ENCODE data around the gene KCNT1. TPM values are rescaled to one million over a fixed set of nuclear protein-coding genes. Genes with fewer than 3 reads are reported as not detected.

The KCNT1 gene
- total RNA-seq, 1 experiment from 2014 or later, result 0.17 TPM

- H3K27ac ChIP-seq (ENCODE audit: low read depth, low read length), result no peak overlapping the region
- RAD21 ChIA-PET (ENCODE audit: low non-redundant PET in 1 of 2, low total read pairs in 2 of 2, uncharacterized antibody in 2 of 2, unreplicated experiment in 2 of 2), result no interaction called here
- intact Hi-C loops (cut with micrococcal nuclease), result no loop called here
- TF ChIP-seq EGR1 (IDR thresholded peaks at IDR 0.05; ENCODE audit: low read depth) (no peak), SP1 (IDR thresholded peaks at IDR 0.05; ENCODE audit: low read depth) (no peak), SIN3A (IDR thresholded peaks at IDR 0.05; ENCODE audit: low read depth) (no peak), TCF7L2 (IDR thresholded peaks at IDR 0.05; ENCODE audit: borderline replicate concordance, extremely low read depth, insufficient read depth, insufficient read length) (no peak)
- DNase-seq (ENCODE audit: low read depth, low spot score) (no peak), ATAC-seq (no peak)
- no peak overlapping the region for H3K4me2 ChIP-seq (ENCODE audit: low read length)
- CTCF ChIA-PET, result no interaction called here
- no peak overlapping the region for H3K9ac ChIP-seq (ENCODE audit: low read length)
- no TSS peak for BruUV-seq (replicated peaks)
- peaks cover 5% of the 10 kb centered on the region; the same call in 1 of the 2 replicates for H3K79me2 ChIP-seq (ENCODE audit: insufficient read depth, low read length)
- no peaks in the 10 kb centered on the region for H3K4me1 ChIP-seq (ENCODE audit: control insufficient read depth in 1 of 2, insufficient read depth in 2 of 2, low read length in 2 of 2)
- peaks cover 33 to 41% of the 10 kb centered on the region in 2 experiments for H3K36me3 ChIP-seq (ENCODE audit: control insufficient read depth in 1 of 2, insufficient read depth in 2 of 2, low read length in 2 of 2)
- no peaks in the 10 kb centered on the region for H3K27me3 ChIP-seq (ENCODE audit: insufficient read depth, low read length)
- no peaks in the 10 kb centered on the region for H3K9me2 ChIP-seq (ENCODE audit: insufficient read depth)
- no peaks in the 10 kb centered on the region for H4K20me1 ChIP-seq (ENCODE audit: insufficient read depth)
- POLR2A ChIA-PET, result no interaction called here
- no peak overlapping the region for H2AFZ ChIP-seq (ENCODE audit: low read depth, low read length, poor library complexity, severe bottlenecking)
- no peaks in the 10 kb centered on the region for H3K9me3 ChIP-seq (ENCODE audit: control insufficient read depth in 1 of 2, insufficient read depth in 1 of 2, low read depth in 1 of 2, low read length in 2 of 2)
- no peak overlapping the region for H3K4me3 ChIP-seq (replicated peaks in 1 of 2; ENCODE audit: low read depth in 1 of 2, low read length in 2 of 2)
These were observed 119.9 kb downstream of the KCNT1 start for GRCh38 chr9:135821733-135822373.

GRCh38 chr9:135822374-135822755 lies 120.4 kb downstream of the KCNT1 start:
- H3K4me1 ChIP-seq (ENCODE audit: control insufficient read depth in 1 of 2, insufficient read depth in 2 of 2, low read length in 2 of 2), result no peaks in the 10 kb centered on the region
- H3K9ac ChIP-seq (ENCODE audit: low read length), result no peak overlapping the region
- POLR2A ChIA-PET, result no interaction called here
- H3K79me2 ChIP-seq (ENCODE audit: insufficient read depth, low read length), result peaks cover 10% of the 10 kb centered on the region
- ATAC-seq, result no peak
- CTCF ChIA-PET, result no interaction called here
- TSS peak; percentile 34 for BruUV-seq (replicated peaks)
- H3K9me3 ChIP-seq (ENCODE audit: control insufficient read depth in 1 of 2, insufficient read depth in 1 of 2, low read depth in 1 of 2, low read length in 2 of 2), result no peaks in the 10 kb centered on the region
- no peak overlapping the region for H3K4me2 ChIP-seq (ENCODE audit: low read length)
- intact Hi-C loops (cut with micrococcal nuclease), result no loop called here
- TF ChIP-seq ELF1 (IDR thresholded peaks at IDR 0.05; ENCODE audit: borderline replicate concordance, low read depth) (no peak), ZNF274 (IDR thresholded peaks at IDR 0.05; ENCODE audit: low read depth, low read length) (no peak), POLR2AphosphoS5 (IDR thresholded peaks at IDR 0.05; ENCODE audit: low read depth, low read length) (no peak), POLR2A (IDR thresholded peaks at IDR 0.05; ENCODE audit: borderline replicate concordance, extremely low read depth, insufficient read depth, insufficient read length) (no peak), SP1 (IDR thresholded peaks at IDR 0.05; ENCODE audit: low read depth) (no peak), EZH2phosphoT487 (IDR thresholded peaks at IDR 0.05; ENCODE audit: borderline replicate concordance) (no peak), CEBPB (IDR thresholded peaks at IDR 0.05; ENCODE audit: low read depth) (no peak)
- TF ChIP-seq, protein P1, sequence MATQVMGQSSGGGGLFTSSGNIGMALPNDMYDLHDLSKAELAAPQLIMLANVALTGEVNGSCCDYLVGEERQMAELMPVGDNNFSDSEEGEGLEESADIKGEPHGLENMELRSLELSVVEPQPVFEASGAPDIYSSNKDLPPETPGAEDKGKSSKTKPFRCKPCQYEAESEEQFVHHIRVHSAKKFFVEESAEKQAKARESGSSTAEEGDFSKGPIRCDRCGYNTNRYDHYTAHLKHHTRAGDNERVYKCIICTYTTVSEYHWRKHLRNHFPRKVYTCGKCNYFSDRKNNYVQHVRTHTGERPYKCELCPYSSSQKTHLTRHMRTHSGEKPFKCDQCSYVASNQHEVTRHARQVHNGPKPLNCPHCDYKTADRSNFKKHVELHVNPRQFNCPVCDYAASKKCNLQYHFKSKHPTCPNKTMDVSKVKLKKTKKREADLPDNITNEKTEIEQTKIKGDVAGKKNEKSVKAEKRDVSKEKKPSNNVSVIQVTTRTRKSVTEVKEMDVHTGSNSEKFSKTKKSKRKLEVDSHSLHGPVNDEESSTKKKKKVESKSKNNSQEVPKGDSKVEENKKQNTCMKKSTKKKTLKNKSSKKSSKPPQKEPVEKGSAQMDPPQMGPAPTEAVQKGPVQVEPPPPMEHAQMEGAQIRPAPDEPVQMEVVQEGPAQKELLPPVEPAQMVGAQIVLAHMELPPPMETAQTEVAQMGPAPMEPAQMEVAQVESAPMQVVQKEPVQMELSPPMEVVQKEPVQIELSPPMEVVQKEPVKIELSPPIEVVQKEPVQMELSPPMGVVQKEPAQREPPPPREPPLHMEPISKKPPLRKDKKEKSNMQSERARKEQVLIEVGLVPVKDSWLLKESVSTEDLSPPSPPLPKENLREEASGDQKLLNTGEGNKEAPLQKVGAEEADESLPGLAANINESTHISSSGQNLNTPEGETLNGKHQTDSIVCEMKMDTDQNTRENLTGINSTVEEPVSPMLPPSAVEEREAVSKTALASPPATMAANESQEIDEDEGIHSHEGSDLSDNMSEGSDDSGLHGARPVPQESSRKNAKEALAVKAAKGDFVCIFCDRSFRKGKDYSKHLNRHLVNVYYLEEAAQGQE (IDR thresholded peaks at IDR 0.05; ENCODE audit: low read depth), result no peak
- TF ChIP-seq, protein P2, sequence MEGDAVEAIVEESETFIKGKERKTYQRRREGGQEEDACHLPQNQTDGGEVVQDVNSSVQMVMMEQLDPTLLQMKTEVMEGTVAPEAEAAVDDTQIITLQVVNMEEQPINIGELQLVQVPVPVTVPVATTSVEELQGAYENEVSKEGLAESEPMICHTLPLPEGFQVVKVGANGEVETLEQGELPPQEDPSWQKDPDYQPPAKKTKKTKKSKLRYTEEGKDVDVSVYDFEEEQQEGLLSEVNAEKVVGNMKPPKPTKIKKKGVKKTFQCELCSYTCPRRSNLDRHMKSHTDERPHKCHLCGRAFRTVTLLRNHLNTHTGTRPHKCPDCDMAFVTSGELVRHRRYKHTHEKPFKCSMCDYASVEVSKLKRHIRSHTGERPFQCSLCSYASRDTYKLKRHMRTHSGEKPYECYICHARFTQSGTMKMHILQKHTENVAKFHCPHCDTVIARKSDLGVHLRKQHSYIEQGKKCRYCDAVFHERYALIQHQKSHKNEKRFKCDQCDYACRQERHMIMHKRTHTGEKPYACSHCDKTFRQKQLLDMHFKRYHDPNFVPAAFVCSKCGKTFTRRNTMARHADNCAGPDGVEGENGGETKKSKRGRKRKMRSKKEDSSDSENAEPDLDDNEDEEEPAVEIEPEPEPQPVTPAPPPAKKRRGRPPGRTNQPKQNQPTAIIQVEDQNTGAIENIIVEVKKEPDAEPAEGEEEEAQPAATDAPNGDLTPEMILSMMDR (IDR thresholded peaks at IDR 0.05 in 2 of 3, conservative IDR thresholded peaks at IDR 0.05 in 1 of 3; ENCODE audit: borderline replicate concordance in 1 of 3, insufficient read depth in 1 of 3, low read depth in 2 of 3, low read length in 2 of 3), result no peak
- H2AFZ ChIP-seq (ENCODE audit: low read depth, low read length, poor library complexity, severe bottlenecking), result no peak overlapping the region
- H3K27me3 ChIP-seq (ENCODE audit: insufficient read depth, low read length), result no peaks in the 10 kb centered on the region
- no peak overlapping the region for H3K27ac ChIP-seq (ENCODE audit: low read depth, low read length)
- H3K36me3 ChIP-seq (ENCODE audit: control insufficient read depth in 1 of 2, insufficient read depth in 2 of 2, low read length in 2 of 2), result peaks cover 28 to 36% of the 10 kb centered on the region in 2 experiments
- H3K4me3 ChIP-seq (replicated peaks in 1 of 2; ENCODE audit: low read depth in 1 of 2, low read length in 2 of 2), result no peak overlapping the region
- RAD21 ChIA-PET (ENCODE audit: low non-redundant PET in 1 of 2, low total read pairs in 2 of 2, uncharacterized antibody in 2 of 2, unreplicated experiment in 2 of 2), result no interaction called here
- no peaks in the 10 kb centered on the region for H4K20me1 ChIP-seq (ENCODE audit: insufficient read depth)
- no peak for DNase-seq (ENCODE audit: low read depth, low spot score)
- H3K9me2 ChIP-seq (ENCODE audit: insufficient read depth), result no peaks in the 10 kb centered on the region

Data from HCT116 (cell line).